Osteoblast (primary cell): ENCODE measurements around the gene AFF3. TPM values are rescaled to one million over a fixed set of nuclear protein-coding genes. Genes with fewer than 3 reads are reported as not detected.

Source experiments
- DNase-seq: peaks from one replicate; pipeline ENCODE4 v3.0.0; 2011; ENCODE audit warnings: low spot score, mixed read lengths; ENCODE audit not compliant: insufficient read length; ENCODE audit errors: missing footprints
- H2AFZ ChIP-seq: 2 replicates; pipeline ENCODE4 v1.6.0; 2011; ENCODE audit warnings: mild to moderate bottlenecking, low read length
- H3K27ac ChIP-seq: 2 replicates; pipeline ENCODE4 v1.5.1; 2011; ENCODE audit warnings: mild to moderate bottlenecking, low read depth, low read length, moderate library complexity
- H3K27me3 ChIP-seq: 2 replicates; pipeline ENCODE4 v1.6.0; 2012; ENCODE audit warnings: mild to moderate bottlenecking, control low read depth, inconsistent platforms, low read length, moderate library complexity; ENCODE audit not compliant: insufficient read depth
- H3K36me3 ChIP-seq: 2 replicates; pipeline ENCODE4 v1.5.1; 2011; ENCODE audit warnings: mild to moderate bottlenecking, low read length, control low read depth, moderate library complexity; ENCODE audit not compliant: insufficient read depth
- H3K4me1 ChIP-seq: 2 replicates; pipeline ENCODE4 v1.5.1; 2011; ENCODE audit warnings: mild to moderate bottlenecking, low read length, control low read depth, moderate library complexity; ENCODE audit not compliant: insufficient read depth
- H3K4me2 ChIP-seq: 2 replicates; pipeline ENCODE4 v1.6.0; 2011; ENCODE audit warnings: mild to moderate bottlenecking, low read length; ENCODE audit not compliant: insufficient read depth
- H3K4me3 ChIP-seq: fragments of 200-600 bp; sonication (generic); 3 replicates; pipeline ENCODE4 v1.5.1; 2012; ENCODE audit warnings: mild to moderate bottlenecking, low read length, inconsistent platforms; ENCODE audit not compliant: insufficient read depth
- H3K79me2 ChIP-seq: 2 replicates; pipeline ENCODE4 v1.6.0; 2012; ENCODE audit warnings: mild to moderate bottlenecking, low read length, control low read depth, inconsistent platforms; ENCODE audit not compliant: insufficient read depth
- H3K9me3 ChIP-seq: 2 replicates; pipeline ENCODE4 v1.5.1; 2011; ENCODE audit warnings: low read depth, low read length, control low read depth
- H4K20me1 ChIP-seq: 2 replicates; pipeline ENCODE4 v1.6.0; 2012; ENCODE audit warnings: mild to moderate bottlenecking, low read length, control low read depth; ENCODE audit not compliant: insufficient read depth
- CTCF ChIP-seq: IDR thresholded peaks from 2 replicates; pipeline ENCODE4 v1.5.1; 2011; ENCODE audit warnings: mild to moderate bottlenecking, low read depth, low read length, moderate library complexity; ENCODE audit errors: extremely low read depth
- total RNA-seq: library from RNA; depleted of rRNA; stranded (reverse); fragments of >200 nt; gene quantifications from 2 replicates; pipeline ENCODE4 v1.2.3, GENCODE V29; 2012

Gene AFF3
- total RNA-seq, 1 donor, result 4.3 TPM

GRCh38 chr2:99660616-99661406 lies 481.6 kb downstream of the AFF3 start:
- no peak overlapping the region for H3K27ac ChIP-seq
- no peaks in the 10 kb centered on the region for H4K20me1 ChIP-seq
- peaks cover 18% of the 10 kb centered on the region for H3K4me1 ChIP-seq
- H3K79me2 ChIP-seq, result no peaks in the 10 kb centered on the region
- H3K27me3 ChIP-seq, result no peaks in the 10 kb centered on the region
- H3K4me3 ChIP-seq, result no peak overlapping the region
- H2AFZ ChIP-seq, result no peak overlapping the region
- no peak for DNase-seq
- TF ChIP-seq CTCF, result no peak
- no peaks in the 10 kb centered on the region for H3K36me3 ChIP-seq
- no peak overlapping the region for H3K4me2 ChIP-seq
- no peaks in the 10 kb centered on the region for H3K9me3 ChIP-seq

- DNase-seq, result no peak
- H3K4me1 ChIP-seq, result peaks cover 18% of the 10 kb centered on the region
Observed at GRCh38 chr2:99659874-99660273, 482.5 kb downstream of the AFF3 start.

GRCh38 chr2:99657691-99658258 lies 484.6 kb downstream of the AFF3 start:
- Histone ChIP-seq H3K9me3 (no peaks in the 10 kb centered on the region), H3K79me2 (no peaks in the 10 kb centered on the region), H3K4me2 (no peak overlapping the region), H2AFZ (no peak overlapping the region), H3K4me1 (peaks cover 10% of the 10 kb centered on the region), H3K4me3 (no peak overlapping the region), H3K36me3 (no peaks in the 10 kb centered on the region), H4K20me1 (no peaks in the 10 kb centered on the region), H3K27me3 (no peaks in the 10 kb centered on the region), H3K27ac (no peak overlapping the region)
- no peak for DNase-seq
- TF ChIP-seq CTCF, result no peak

More at GRCh38 chr2:99659874-99660273, 482.5 kb downstream of the AFF3 start:
- Histone ChIP-seq H3K27ac (no peak overlapping the region), H3K4me3 (no peak overlapping the region), H3K9me3 (no peaks in the 10 kb centered on the region), H2AFZ (no peak overlapping the region), H3K4me2 (no peak overlapping the region), H3K79me2 (no peaks in the 10 kb centered on the region), H3K27me3 (no peaks in the 10 kb centered on the region), H4K20me1 (no peaks in the 10 kb centered on the region), H3K36me3 (no peaks in the 10 kb centered on the region)
- TF ChIP-seq CTCF, result no peak

GRCh38 chr2:99656994-99657393 lies 485.4 kb downstream of the AFF3 start:
- H2AFZ ChIP-seq, result no peak overlapping the region
- H4K20me1 ChIP-seq, result no peaks in the 10 kb centered on the region
- DNase-seq, result no peak
- no peak overlapping the region for H3K4me2 ChIP-seq
- H3K27ac ChIP-seq, result no peak overlapping the region
- H3K79me2 ChIP-seq, result no peaks in the 10 kb centered on the region
- H3K27me3 ChIP-seq, result no peaks in the 10 kb centered on the region
- peaks cover 8% of the 10 kb centered on the region for H3K4me1 ChIP-seq
- no peak for TF ChIP-seq CTCF
- H3K36me3 ChIP-seq, result no peaks in the 10 kb centered on the region
- H3K4me3 ChIP-seq, result no peak overlapping the region
- H3K9me3 ChIP-seq, result no peaks in the 10 kb centered on the region
